GM21576 (cell line): Measurements from ENCODE around the gene MACROH2A2.
"Not testable (repeated sequence)": the region's sequence is repeated elsewhere in the genome, so short reads cannot be mapped to it uniquely, and the experiment has no call there.

Experiments used
- ATAC-seq: cut with Tn5 transposase; IDR thresholded peaks from one replicate; pipeline ENCODE4 v1.9.1; 2021; ENCODE audit warnings: mild to moderate bottlenecking, moderate library complexity; ENCODE audit not compliant: unreplicated experiment

Gene MACROH2A2

GRCh38 chr10:70052462-70053217 lies at the start of gene MACROH2A2:
TSS of gene MACROH2A2 (plus strand) at chr10:70052846. CDS start at chr10:70075659, 22,813 bp downstream.
- no peak for ATAC-seq

GRCh38 chr10:70007116-70007820 lies 45.4 kb upstream of the MACROH2A2 start:
- ATAC-seq: no peak

GRCh38 chr10:70031215-70031614 lies 21.4 kb upstream of the MACROH2A2 start:
- no peak for ATAC-seq

- no peak for ATAC-seq
Measured at GRCh38 chr10:70032667-70033289, 19.9 kb upstream of the MACROH2A2 start.

GRCh38 chr10:70034232-70034631 lies 18.4 kb upstream of the MACROH2A2 start:
- ATAC-seq: no peak

- ATAC-seq: no peak
Measured at GRCh38 chr10:70035531-70035930, 17.1 kb upstream of the MACROH2A2 start.

GRCh38 chr10:70038923-70039322 lies 13.7 kb upstream of the MACROH2A2 start:
- ATAC-seq: no peak

GRCh38 chr10:70041016-70041415 lies 11.6 kb upstream of the MACROH2A2 start:
- no peak for ATAC-seq

- not testable (repeated sequence) for ATAC-seq
Measured at GRCh38 chr10:70041739-70042138, 10.9 kb upstream of the MACROH2A2 start.

GRCh38 chr10:70047066-70047465 lies 5.6 kb upstream of the MACROH2A2 start:
- not testable (repeated sequence) for ATAC-seq

- no peak for ATAC-seq
Measured at GRCh38 chr10:70048030-70048723, 4.5 kb upstream of the MACROH2A2 start.

- ATAC-seq: no peak
Measured at GRCh38 chr10:70051848-70052247, 798 bp upstream of the MACROH2A2 start.

GRCh38 chr10:70053218-70053840 lies 683 bp downstream of the MACROH2A2 start:
- no peak for ATAC-seq

- ATAC-seq: no peak
Measured at GRCh38 chr10:70053841-70054288, 1.2 kb downstream of the MACROH2A2 start.

GRCh38 chr10:70054902-70055301 lies 2.3 kb downstream of the MACROH2A2 start:
- ATAC-seq: no peak

- ATAC-seq: no peak
Measured at GRCh38 chr10:70055550-70055949, 2.9 kb downstream of the MACROH2A2 start.

- ATAC-seq: no peak
Measured at GRCh38 chr10:70057306-70057705, 4.7 kb downstream of the MACROH2A2 start.

GRCh38 chr10:70060389-70060788 lies 7.7 kb downstream of the MACROH2A2 start:
- ATAC-seq: no peak

GRCh38 chr10:70063418-70064098 lies 10.9 kb downstream of the MACROH2A2 start:
- no peak for ATAC-seq

- no peak for ATAC-seq
Measured at GRCh38 chr10:70064486-70064885, 11.8 kb downstream of the MACROH2A2 start.
